Head of caudate nucleus (tissue), 42 donors: ENCODE results near the gene MED29.

Experiments
- DNase-seq, 42 donors: peaks; one replicate each; pipeline versions ENCODE4 v3.0.0 to v3.0.0-alpha.2; 2020 to 2021; ENCODE audit warnings: mixed read lengths in 7 of 42
- intact Hi-C: fragments of 100-400 bp; cut with DNase I; formaldehyde crosslinking; loops from one replicate; pipeline ENCODE4 v1.15.0; 2022

MED29 gene

GRCh38 chr19:39417463-39418181, 26.4 kb downstream of the MED29 start:
- intact Hi-C loops = no loop called here
- no peak for DNase-seq

GRCh38 chr19:39419003-39419402, 27.8 kb downstream of the MED29 start:
- no peak for DNase-seq
- intact Hi-C loops = no loop called here

GRCh38 chr19:39420769-39421168, 29.6 kb downstream of the MED29 start:
- intact Hi-C loops = no loop called here
- no peak for DNase-seq

GRCh38 chr19:39422020-39422419, 30.8 kb downstream of the MED29 start:
- DNase-seq = no peak
- intact Hi-C loops = no loop called here

GRCh38 chr19:39423258-39424086, 32.3 kb downstream of the MED29 start:
- intact Hi-C loops = no loop called here
- DNase-seq = no peak

GRCh38 chr19:39424934-39425333, 33.8 kb downstream of the MED29 start:
- intact Hi-C loops = no loop called here
- DNase-seq = no peak

- intact Hi-C loops = no loop called here
- no peak for DNase-seq
Measured at GRCh38 chr19:39425744-39426143, 34.6 kb downstream of the MED29 start.

- intact Hi-C loops = no loop called here
- DNase-seq = no peak
Measured at GRCh38 chr19:39426170-39426569, 35.0 kb downstream of the MED29 start.

GRCh38 chr19:39427707-39428106, 36.5 kb downstream of the MED29 start:
- no peak for DNase-seq
- intact Hi-C loops = no loop called here

- intact Hi-C loops = no loop called here
- no peak for DNase-seq
Measured at GRCh38 chr19:39428283-39429112, 37.3 kb downstream of the MED29 start.

- intact Hi-C loops = no loop called here
Measured at GRCh38 chr19:39430675-39431593, 39.8 kb downstream of the MED29 start.

GRCh38 chr19:39432677-39433025, 41.5 kb downstream of the MED29 start:
- intact Hi-C loops = no loop called here

More at GRCh38 chr19:39430675-39431593, 39.8 kb downstream of the MED29 start:
- no peak for DNase-seq

GRCh38 chr19:39433480-39434079, 42.4 kb downstream of the MED29 start:
- intact Hi-C loops = loop anchor here (2.0 kb wide), 1 partner anchor 47 kb away; the partner anchor contains the start of gene TIMM50
- no peak for DNase-seq

More at GRCh38 chr19:39432677-39433025, 41.5 kb downstream of the MED29 start:
- no peak for DNase-seq

- intact Hi-C loops = loop anchor here (2.0 kb wide), 1 partner anchor 46 kb away; the partner anchor contains the start of gene TIMM50
- no peak for DNase-seq
Measured at GRCh38 chr19:39434123-39435076, 43.2 kb downstream of the MED29 start.

- peak; percentile 95 to 100 (median 99) for DNase-seq
- intact Hi-C loops = loop anchor here (2.0 kb wide), 1 partner anchor 45 kb away; the partner anchor contains the start of gene TIMM50
Measured at GRCh38 chr19:39435499-39436349, 44.5 kb downstream of the MED29 start, which contains the start of gene RPS16. Gene RPS16 (minus strand): TSS chr19:39435949. CDS start chr19:39435895, 54 bp downstream.

- DNase-seq = no peak
Measured at GRCh38 chr19:39436350-39436716, 45.2 kb downstream of the MED29 start.

More at GRCh38 chr19:39436350-39436716, 45.2 kb downstream of the MED29 start:
- intact Hi-C loops = no loop called here
